ENCODE data around the gene OR8G1. TPM values are rescaled to one million over a fixed set of nuclear protein-coding genes. Genes with fewer than 3 reads are reported as not detected.

Gene OR8G1
- total RNA-seq, 2 experiments from 2014 or later, result not detected

- no peak overlapping the region for H3K27ac Mint-ChIP-seq
- peaks cover 6% of the 10 kb centered on the region for H3K4me1 Mint-ChIP-seq (ENCODE audit: low read depth)
- H3K9me3 Mint-ChIP-seq, result peaks cover 5% of the 10 kb centered on the region
- H3K36me3 Mint-ChIP-seq (ENCODE audit: low read depth), result no peaks in the 10 kb centered on the region
- ChIA-PET POLR2A (no interaction called here), CTCF (no interaction called here)
- H3K4me3 Mint-ChIP-seq, result no peak overlapping the region
- intact Hi-C loops (cut with micrococcal nuclease), result no loop called here
- ATAC-seq (peak; percentile 64), DNase-seq (peak; percentile 27)
- H3K27me3 Mint-ChIP-seq, result no peaks in the 10 kb centered on the region
- TF ChIP-seq CTCF (IDR thresholded peaks at IDR 0.05), result no peak
These were observed 35.2 kb downstream of the OR8G1 start for GRCh38 chr11:124276081-124276480.

GRCh38 chr11:124277207-124277606 is 36.3 kb downstream of the OR8G1 start:
- Mint-ChIP-seq H3K27ac (no peak overlapping the region), H3K36me3 (ENCODE audit: low read depth) (no peaks in the 10 kb centered on the region), H3K4me3 (no peak overlapping the region), H3K9me3 (peaks cover 9% of the 10 kb centered on the region), H3K27me3 (no peaks in the 10 kb centered on the region), H3K4me1 (ENCODE audit: low read depth) (peaks cover 6% of the 10 kb centered on the region)
- ChIA-PET POLR2A (no interaction called here), CTCF (no interaction called here)
- intact Hi-C loops (cut with micrococcal nuclease), result no loop called here
- TF ChIP-seq CTCF (IDR thresholded peaks at IDR 0.05), result no peak
- ATAC-seq, result no peak
- DNase-seq, result no peak

- no peak overlapping the region for H3K4me3 Mint-ChIP-seq
- POLR2A ChIA-PET, result no interaction called here
- H3K27ac Mint-ChIP-seq, result no peak overlapping the region
- H3K27me3 Mint-ChIP-seq, result no peaks in the 10 kb centered on the region
- intact Hi-C loops (cut with micrococcal nuclease), result no loop called here
- no peak for TF ChIP-seq CTCF (IDR thresholded peaks at IDR 0.05)
- H3K4me1 Mint-ChIP-seq (ENCODE audit: low read depth), result peaks cover 6% of the 10 kb centered on the region
- no peaks in the 10 kb centered on the region for H3K36me3 Mint-ChIP-seq (ENCODE audit: low read depth)
- no peak for DNase-seq
- no peak for ATAC-seq
- CTCF ChIA-PET, result no interaction called here
- peaks cover 9% of the 10 kb centered on the region for H3K9me3 Mint-ChIP-seq
These were observed 36.9 kb downstream of the OR8G1 start for GRCh38 chr11:124277804-124278203.

- Mint-ChIP-seq H3K4me1 (ENCODE audit: low read depth) (peaks cover 6% of the 10 kb centered on the region), H3K27me3 (no peaks in the 10 kb centered on the region), H3K9me3 (peaks cover 9% of the 10 kb centered on the region), H3K4me3 (no peak overlapping the region), H3K36me3 (ENCODE audit: low read depth) (no peaks in the 10 kb centered on the region), H3K27ac (no peak overlapping the region)
- intact Hi-C loops (cut with micrococcal nuclease), result no loop called here
- CTCF ChIA-PET, result no interaction called here
- no peak for ATAC-seq
- TF ChIP-seq CTCF (IDR thresholded peaks at IDR 0.05), result no peak
- DNase-seq, result no peak
- POLR2A ChIA-PET, result no interaction called here
These were observed 37.4 kb downstream of the OR8G1 start for GRCh38 chr11:124278261-124278660.

GRCh38 chr11:124285610-124286344 is 44.9 kb downstream of the OR8G1 start:
- peaks cover 9% of the 10 kb centered on the region for H3K9me3 Mint-ChIP-seq
- no peaks in the 10 kb centered on the region for H3K4me1 Mint-ChIP-seq (ENCODE audit: low read depth)
- intact Hi-C loops (cut with micrococcal nuclease), result no loop called here
- no peak overlapping the region for H3K4me3 Mint-ChIP-seq
- DNase-seq, result no peak
- ATAC-seq, result no peak
- TF ChIP-seq CTCF (IDR thresholded peaks at IDR 0.05), result no peak
- no peak overlapping the region for H3K27ac Mint-ChIP-seq
- no peaks in the 10 kb centered on the region for H3K36me3 Mint-ChIP-seq (ENCODE audit: low read depth)
- POLR2A ChIA-PET, result no interaction called here
- CTCF ChIA-PET, result no interaction called here
- no peaks in the 10 kb centered on the region for H3K27me3 Mint-ChIP-seq

Data from activated CD8-positive, alpha-beta T cell treated with anti-CD3 and anti-CD28 coated beads for 36 hours (primary cell).